Fibroblast of gingiva (primary cell): ENCODE data around the gene RAB9B.
"Not testable (repeated sequence)": the region's sequence is repeated elsewhere in the genome, so short reads cannot be mapped to it uniquely, and the experiment has no call there.

ENCODE experiments used
- DNase-seq: peaks from one replicate; pipeline ENCODE4 v3.0.0-alpha.2; 2011; ENCODE audit warnings: low read depth

RAB9B gene, protein sequence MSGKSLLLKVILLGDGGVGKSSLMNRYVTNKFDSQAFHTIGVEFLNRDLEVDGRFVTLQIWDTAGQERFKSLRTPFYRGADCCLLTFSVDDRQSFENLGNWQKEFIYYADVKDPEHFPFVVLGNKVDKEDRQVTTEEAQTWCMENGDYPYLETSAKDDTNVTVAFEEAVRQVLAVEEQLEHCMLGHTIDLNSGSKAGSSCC

DNA sequence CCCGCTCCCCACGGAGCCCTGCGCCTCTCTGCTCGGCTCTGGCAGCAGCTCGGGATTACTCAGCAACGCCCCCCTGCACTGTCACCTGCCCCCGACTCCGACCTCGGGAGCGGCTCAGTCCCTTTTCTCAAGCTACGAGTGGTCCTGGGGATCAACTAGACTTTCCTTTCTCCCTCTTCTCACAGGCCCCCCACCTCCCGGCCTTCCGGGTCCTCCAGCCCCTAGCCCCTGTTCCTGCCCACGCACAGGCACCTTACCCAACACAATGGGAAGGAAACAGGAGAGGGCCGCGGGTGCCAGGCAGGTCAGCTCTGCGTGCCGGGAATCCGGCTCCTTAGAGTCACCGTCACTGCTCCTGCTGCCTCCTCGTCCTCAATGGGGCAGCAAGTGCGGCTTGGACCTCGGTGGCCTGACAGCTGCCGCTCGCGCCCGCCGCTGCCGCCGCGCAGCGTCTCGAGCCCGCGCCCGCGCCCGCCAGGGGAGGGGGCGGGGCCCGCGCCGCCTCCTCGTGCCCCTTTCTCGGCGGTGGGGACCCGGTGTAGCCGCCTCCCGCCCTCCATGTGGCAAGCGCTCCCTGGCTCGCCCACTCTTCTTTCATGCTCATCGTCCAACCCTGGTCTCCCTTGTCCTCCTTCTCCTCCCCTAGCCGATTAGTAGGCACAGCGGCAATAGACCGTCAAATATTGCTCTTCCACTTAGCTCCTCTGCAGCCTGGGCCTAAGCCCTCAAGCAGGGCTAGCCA is at the start of gene RAB9B:
Gene RAB9B, minus strand, starts transcription at position 455 of the 742 bp plus-strand sequence. CDS start 6,473 bp downstream, outside the sequence.
- DNase-seq, result no peak

DNA sequence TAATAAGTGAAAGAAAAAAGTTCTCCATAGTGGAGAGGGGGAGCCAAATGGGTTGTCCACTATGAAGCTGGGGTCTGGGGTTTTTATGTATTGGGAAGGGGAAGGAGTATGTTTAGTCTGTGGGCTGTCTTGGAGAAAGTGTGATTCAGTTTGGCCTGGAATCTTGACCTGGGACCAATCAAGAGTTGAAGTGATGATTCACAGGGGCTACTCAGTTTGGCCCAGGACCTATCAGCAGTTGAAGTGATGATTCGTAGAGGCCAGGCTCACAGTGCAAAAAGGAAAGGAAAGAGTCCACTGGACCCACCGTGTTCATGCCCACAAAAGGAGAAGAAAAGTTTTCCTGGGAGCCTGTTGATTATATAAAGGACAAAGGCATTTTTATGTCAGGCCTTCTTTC is 47.3 kb upstream of the RAB9B start:
- no peak for DNase-seq

DNA sequence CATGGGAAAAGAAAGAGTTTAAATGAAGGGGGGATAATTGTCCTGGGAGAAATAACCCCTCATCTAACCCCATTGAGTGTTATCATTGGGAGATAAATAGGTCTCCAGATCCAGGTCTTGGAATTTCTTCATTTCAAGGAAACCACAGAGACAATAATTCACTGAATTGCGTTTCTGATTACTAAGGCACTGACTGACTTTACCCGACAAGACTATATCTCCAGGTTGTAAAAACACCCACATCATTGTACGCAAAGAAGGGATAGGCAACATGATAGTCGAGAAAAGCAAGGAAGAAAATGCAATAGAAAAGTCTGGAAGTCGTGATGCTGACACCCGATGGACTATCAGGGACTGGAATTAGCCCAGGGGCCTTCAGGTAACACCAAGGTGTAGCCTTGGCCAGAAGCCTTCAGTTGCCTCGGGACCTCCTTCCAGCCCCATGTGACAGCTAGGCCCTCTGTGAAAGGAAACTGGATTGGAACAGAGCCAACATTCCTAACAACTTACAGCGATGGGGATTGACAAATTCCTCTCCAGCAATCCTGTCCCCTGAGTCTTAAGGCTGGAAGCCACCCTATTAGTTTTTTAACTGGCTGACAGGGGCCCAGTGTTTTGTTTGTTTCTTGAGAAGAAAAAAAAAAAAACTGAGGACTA is 46.5 kb upstream of the RAB9B start:
- DNase-seq, result peak; percentile 46

DNA sequence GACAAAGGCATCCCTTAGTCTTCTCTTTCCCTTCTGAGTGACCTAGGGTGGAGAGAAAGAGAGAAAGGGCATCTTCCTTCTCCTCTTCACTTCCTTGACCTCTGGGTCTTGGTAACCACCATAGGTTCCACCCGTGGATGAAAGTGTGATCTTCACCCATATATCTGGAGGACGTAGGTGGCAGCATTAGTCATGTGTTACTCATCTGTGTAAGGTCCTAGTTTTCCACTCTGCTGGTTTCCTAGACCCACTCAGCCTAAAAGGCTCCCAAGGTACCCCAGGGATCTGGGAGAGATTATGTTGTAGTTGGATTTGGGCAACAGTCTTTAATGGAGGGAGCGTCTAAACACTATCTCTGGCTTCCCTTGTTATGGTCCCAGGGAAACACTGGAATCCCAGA is 45.5 kb upstream of the RAB9B start:
- no peak for DNase-seq

DNA sequence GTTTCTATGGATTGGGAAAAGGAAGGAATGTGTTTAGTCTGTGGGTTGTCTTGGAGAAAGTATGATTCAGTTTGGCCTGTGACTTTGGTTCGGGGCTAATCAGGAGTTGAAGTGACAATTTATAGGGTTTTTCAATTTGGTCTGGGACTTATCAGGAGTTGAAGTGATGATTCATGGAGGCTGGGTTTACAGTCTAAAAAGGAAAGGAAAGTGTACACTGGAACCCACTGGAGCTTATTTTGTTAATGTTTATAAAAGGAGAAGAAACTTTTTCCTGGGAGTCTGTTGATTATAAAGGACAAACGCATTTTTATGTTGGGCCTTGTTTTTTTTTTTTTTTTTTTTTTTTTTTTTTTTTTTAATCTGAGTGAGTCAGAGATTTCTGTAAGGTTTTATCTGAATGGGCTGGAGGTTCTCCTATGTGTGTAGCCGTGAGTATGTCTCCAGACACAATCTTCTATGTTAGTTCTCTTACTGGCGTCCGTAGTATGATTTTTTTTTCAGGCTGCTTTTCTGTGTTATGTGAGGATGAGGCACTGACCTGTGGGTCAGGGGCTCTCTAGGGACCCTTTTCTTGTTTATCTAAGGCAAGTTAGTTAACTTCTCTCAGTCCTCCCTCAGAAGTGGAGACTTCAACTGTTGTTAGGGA is 33.0 kb upstream of the RAB9B start:
- no peak for DNase-seq

DNA sequence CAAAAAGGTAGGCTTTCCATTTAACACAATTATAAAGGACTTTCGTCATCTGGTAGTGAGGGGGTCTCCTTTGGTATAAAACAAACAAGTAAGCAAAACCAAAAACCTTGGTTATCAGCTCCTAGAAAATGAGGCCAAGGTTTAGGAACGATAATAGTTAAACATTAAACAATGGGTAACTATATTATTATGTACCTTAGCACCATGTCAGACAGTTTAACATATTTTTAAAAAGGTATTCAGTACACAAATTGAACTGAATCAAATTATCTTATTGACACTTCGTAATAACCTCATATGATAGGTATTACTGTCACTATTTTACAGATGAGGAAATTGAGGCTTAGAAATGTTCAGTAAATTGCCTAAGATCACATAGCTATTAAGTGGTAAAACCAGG is 32.1 kb upstream of the RAB9B start:
- no peak for DNase-seq

DNA sequence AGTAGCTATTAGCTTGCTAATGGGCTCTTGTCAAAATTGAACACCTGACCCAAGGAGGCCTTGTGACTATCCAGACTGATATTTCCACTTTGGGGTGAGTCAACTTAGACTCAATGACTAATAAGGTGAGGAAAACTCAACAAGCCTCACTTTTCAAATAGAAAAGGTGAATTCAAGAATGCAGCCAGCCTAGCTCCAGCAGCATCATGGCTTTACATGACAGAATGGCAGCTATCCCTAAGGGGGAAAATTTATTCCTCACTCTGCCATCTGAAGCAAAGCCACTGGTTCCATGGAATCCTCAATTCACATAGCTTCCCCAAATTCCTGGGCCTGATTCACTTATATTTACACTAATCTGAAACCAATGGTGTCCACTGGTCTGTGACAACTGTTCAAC is 29.1 kb upstream of the RAB9B start:
- DNase-seq, result no peak

DNA sequence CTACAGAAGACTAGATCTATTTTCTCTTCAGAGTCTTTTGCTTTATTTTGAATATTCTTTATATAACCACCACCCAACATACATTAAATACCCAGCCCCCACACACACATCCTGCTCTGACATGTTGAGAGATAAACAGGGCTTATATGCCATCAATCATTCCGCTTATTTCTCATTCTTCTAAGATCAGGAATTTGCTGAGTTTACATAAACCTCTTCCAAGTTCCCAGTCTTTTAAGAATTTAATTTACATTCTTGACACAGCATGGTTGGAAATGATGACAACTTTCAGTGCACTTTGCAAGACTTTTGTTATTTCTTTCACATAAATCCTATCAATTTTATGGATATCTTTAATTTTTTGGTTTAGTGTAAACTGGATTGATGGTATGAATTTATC is 17.5 kb upstream of the RAB9B start:
- no peak for DNase-seq

DNA sequence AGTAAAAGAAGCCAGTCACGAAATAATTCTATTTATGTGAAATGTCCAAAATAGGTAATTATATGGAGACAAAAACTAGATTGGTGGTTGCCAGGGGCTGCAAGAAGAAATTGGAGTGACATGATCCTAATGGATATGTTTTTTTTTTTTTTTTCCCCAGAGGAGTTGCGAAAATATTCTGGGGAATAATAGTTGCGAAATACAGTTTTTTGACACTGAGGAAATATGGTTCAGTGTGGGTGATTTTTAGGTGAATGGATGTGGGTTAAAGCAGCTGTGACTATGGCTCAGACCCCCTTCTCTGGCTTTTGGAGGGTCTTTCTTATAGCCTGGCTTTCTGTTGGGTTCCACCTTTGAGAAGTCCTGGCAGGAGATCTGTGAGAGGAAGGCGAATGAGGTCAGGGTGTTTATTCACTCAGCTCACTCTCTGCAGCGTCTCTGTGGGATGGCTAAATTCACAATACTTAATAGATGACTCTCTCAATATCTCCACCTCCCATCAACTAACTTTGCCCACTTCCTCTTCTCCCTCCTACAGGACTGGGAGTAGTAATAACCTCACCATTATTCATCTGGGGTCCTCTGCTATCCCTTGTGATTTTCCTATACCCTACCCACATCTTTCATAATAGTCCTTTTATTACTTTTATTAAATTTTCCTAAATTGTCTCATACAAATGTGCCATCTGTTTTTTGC is 15.3 kb upstream of the RAB9B start:
- DNase-seq, result no peak

DNA sequence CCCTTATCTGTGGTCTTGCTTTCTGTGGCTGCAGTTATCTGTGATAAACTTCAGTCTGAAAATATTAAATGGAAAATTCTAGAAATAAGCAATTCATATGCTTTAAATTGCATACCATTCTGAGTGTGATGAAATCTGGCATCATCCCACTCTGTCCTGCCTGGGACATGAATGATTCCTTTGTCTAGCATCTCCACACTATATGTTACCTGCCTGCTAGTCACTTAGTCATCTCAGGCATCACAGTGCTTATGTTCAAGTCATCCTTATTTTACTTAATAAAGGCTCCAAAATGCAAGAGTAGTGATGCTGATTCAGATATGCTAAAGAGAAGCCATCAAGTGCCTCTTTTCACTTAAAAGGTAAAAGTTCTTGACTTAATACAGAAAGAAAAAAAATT is 14.3 kb upstream of the RAB9B start:
- DNase-seq, result no peak

DNA sequence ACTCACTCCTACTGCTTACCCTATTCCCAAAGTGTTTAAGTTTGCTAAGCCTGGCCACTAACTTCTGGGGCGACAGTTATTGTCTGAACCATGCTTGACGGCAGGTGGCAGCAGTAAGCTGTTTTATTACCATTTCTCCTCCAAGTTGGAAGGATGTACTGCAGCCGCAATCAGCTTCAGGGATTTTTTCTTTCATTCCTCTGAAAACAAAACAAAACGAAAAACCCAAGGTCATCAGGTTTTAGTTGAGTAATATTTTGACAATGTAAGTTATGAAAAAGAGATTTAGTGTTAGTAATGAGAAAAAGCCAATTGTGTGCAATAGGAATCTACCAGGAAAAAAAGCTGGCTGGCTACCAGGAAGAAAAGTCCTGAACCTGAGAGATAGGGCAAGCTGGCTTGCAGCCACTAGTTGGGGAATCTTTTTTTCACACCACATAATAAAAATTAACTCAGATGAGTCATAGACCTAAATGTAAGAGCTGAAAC is 13.2 kb upstream of the RAB9B start:
- peak; percentile 62 for DNase-seq

DNA sequence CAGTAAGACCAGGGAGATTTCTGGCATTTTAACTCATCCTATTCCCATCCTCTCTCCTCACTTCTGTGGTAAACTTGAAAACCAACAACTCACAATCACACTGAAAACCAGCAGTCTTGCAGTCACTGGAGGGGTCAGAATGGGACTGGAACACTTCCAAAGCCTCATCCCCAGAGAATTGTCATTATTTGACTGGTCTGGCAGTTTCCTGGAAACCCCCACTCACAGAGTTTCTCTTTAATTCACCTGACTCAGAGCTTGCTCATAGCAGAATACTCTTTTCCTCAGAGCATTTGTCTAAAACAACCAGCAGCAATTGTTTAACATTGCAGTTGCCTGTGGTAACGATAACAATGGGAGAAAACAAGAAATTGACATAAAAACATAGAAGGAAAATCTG is 7.3 kb upstream of the RAB9B start:
- no peak for DNase-seq

DNA sequence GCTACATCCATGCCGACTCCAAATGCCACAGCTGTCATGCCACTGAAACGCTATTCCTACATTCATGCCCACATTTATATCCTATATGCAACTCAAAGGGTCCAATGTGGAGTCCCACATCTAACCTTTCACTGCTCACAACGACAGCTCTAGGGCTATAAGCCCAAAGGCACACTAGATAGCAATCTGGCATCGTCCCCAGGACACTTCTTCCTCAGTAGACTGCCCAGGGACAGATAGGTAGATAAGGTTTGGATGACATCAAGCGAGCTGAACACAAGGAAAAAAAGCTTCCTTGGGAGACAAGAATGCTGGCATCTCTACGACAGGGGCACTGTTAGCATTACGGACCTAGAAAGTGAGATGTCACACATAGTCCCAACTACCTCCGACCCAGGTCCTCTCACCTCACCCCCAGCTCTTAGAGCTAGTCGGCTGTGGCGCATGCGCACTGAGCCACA is 685 bp downstream of the RAB9B start:
- DNase-seq, result no peak

DNA sequence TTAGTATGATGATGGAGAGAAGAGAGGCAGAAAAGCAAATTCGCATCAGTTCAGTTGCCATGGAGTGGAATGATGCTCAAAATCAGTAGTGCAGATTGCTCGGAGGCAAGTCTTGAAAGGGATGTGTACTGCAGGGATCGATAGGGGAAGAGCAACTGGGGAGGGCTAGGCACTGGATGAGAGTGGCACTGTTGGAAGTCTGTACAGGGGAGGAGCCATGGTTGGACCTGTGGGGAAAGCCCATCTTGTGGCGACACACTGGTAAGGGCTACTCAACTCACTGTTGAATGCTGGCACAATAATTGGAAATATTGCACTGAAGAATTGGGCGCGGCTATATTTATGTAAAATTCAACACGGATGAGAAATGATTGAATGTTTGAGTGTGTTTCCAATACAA is 1.2 kb downstream of the RAB9B start:
- DNase-seq, result no peak

DNA sequence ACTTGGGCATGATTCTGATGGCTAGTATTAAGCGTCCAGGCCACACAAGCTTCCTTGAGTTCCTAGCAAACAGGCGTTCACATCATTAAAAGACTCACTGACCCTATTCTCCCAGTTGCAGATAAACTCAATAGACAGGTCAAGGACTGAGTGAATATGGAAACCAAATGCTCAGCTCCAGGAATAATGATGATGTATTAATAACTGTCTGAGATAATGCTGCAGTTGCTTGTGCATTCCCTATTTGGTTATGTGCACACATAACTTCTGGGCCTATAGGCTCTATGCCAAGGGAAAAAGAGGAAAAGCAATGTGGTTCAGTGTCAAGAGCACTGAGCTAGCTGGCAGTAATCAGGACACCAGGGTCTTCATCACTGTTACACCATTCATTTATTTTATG is 3.5 kb downstream of the RAB9B start:
- no peak for DNase-seq

DNA sequence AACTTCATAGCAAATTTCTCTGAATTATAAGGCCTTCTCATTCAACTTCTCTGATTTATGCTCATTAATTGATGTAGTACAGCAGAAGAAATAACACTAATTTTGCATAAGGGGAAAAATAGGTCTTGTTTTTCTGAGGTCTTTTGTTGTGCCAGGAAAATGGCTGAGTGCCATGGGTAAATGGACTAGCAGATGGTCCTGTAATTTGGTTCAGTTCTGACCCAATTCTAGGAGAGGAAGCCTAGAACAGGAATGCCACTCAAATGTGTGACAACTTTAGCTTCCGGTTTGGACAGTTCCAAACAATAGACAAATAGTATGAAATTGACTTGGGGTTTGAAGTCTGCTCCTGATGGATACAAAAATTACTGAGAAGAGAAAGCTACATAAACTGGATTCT is 6.2 kb downstream of the RAB9B start:
- DNase-seq, result no peak

DNA sequence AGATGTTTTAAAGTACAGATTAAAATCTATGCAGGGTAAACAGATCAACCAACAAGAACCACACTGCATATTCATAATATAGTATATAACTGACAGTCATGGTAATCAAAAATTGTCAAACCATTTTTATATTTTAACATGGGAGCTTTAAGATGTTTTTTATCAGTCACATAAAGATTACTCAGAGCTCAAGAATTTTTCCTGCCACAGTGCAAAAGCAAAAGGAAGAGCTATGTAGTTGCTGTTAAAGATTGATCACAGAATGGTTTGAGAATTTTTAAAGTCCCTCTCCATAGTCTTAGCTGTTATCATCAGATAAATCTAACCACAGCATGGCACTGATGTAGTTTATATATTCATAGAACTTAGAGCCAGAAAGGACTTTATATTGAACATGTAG is 8.5 kb downstream of the RAB9B start:
- DNase-seq, result no peak

DNA sequence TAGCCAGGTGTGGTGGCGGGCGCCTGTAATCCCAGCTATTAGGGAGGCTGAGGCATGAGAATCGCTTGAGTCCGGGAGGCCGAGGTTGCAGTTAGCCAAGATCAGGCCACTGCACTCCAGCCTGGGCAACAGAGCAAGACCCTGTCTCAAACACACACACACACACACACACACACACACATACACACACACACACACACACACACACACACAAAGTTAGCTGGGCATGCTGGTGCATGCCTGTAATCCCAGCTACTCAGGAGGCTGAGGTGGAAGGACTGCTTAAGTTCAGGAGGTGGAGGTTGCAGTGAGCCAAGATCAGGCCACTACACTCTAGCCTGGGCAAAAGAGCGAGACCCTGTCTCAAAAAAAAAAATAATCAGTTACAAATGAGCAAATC is 11.3 kb downstream of the RAB9B start:
- not testable (repeated sequence) for DNase-seq

DNA sequence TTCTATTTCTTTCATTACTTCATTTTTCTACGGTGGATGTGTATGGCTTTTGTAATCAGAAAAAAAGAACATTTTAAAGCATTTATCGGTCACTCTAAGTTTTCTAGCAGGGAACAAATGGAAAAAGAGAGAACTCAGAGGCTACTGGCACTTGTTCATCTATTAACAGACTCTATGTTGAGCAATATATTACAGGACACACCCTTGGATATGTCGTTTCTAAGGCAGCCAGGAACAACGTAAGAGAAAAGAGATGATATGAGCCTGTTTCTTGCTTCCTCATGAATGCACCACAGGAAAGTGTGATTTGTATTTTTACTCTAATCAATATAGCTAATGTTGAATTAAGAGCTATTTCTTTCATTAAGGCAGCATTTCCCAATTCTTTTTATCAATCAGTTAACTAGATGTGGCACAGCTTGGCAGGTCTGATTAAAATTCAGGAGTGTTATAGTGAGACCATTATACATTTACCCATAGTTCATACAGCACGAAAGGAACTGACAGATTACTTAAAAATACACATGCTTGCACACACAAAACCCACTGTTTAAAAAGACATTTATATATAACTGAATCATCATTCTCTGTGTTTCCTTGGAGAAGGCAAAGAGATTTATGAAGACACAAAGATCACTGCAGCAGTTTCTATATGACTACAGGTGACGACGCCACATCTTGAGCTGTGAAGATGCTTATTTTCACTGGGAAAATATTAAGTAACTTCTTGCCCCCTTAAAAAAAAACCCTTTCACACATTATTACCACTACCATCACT is 13.0 kb downstream of the RAB9B start:
- DNase-seq, result peak; percentile 1

DNA sequence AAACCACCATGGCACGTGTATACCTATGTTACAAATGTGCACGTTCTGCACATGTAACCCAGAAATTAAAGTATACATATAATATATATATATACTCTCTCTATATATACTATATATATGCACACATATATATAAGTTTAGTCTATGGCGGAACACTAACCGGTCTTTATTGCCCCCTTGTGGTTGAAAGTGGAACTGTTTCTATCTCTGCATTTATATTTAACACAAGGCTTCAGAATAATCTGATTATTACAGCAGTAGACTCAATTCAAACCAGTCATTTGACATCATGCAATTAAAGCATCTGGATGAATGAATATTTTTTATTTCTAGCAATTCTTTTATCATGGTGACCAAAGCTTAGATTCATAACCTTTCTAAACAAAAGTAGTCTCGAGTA is 14.6 kb downstream of the RAB9B start:
- DNase-seq, result no peak

DNA sequence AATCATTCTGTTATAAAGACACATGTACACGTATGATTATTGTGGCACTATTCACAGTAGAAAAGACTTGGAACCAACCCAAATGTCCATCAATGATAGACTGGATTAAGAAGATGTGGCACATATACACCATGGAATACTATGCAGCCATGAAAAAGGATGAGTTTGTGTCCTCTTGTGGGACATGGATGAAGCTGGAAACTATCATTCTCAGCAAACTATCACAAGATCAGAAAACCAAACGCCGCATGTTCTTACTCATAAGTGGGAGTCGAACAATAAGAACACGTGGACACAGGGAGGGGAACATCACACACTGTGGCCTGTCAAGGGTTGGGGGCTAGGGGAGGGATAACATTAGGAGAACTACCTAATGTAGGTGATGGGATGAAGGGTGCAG is 15.0 kb downstream of the RAB9B start:
- DNase-seq, result not testable (repeated sequence)
